ENCODE data around the gene ST6GALNAC5. TPM values are rescaled to one million over a fixed set of nuclear protein-coding genes. Genes with fewer than 3 reads are reported as not detected.

Gene ST6GALNAC5
- total RNA-seq, 1 donor from 2014 or later: 30.7 TPM

DNA sequence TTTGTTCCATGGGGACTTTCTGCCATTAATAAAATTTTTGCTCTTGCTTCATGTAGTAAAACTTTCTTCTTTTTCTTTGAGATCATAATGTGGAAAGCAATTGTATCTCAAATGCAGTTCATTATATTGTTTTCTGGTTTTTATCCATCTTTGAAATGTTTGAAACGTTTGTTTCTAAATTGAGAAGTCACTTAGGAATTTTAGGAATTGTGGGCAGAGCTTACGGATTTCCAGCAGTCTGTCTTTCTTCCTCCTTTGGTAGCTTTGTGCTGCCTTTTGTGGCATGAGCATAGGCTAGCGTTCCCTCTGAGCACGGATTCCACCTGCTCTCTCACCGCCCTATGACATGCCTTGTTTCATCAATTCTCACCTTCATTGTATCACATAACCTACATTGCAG is 2.9 kb upstream of the ST6GALNAC5 start:
- no peaks in the 10 kb centered on the region for H3K36me3 ChIP-seq
- H3K4me1 Mint-ChIP-seq: peaks cover 21% of the 10 kb centered on the region
- TF ChIP-seq, protein P1, sequence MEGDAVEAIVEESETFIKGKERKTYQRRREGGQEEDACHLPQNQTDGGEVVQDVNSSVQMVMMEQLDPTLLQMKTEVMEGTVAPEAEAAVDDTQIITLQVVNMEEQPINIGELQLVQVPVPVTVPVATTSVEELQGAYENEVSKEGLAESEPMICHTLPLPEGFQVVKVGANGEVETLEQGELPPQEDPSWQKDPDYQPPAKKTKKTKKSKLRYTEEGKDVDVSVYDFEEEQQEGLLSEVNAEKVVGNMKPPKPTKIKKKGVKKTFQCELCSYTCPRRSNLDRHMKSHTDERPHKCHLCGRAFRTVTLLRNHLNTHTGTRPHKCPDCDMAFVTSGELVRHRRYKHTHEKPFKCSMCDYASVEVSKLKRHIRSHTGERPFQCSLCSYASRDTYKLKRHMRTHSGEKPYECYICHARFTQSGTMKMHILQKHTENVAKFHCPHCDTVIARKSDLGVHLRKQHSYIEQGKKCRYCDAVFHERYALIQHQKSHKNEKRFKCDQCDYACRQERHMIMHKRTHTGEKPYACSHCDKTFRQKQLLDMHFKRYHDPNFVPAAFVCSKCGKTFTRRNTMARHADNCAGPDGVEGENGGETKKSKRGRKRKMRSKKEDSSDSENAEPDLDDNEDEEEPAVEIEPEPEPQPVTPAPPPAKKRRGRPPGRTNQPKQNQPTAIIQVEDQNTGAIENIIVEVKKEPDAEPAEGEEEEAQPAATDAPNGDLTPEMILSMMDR (IDR thresholded peaks at IDR 0.05): no peak
- TF ChIP-seq EZH2phosphoT487 (IDR thresholded peaks at IDR 0.05) (no peak), EZH2 (IDR thresholded peaks at IDR 0.05) (no peak)

DNA sequence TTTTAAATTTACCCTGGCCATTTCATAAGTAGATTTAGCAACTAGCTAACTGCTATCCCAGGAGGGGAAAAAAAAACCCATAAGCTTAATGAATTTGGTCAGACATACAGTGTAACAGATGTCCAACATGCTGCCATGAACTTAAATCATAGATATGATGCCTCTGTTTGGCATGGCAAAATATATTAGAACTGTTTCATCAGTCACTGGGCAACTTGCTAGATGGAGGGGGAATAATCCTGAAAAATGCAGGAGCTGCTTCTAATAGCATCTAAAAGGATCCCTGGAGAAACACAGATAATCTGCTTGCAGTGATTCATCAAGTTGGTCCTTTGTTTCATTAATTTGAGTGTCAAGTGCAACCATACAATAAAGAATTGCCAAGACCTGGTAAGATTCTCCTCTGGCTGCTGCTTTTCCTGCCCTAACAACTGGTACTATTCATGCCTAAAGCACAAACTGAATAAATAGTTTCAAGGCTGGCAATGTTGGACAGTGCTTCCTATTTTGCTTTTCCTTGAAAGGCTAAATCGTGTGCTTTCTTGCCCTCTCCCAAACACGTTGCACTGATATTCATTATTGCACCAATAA is 1.5 kb upstream of the ST6GALNAC5 start:
- no peak overlapping the region for H3K4me3 ChIP-seq
- H3K9me3 Mint-ChIP-seq: no peaks in the 10 kb centered on the region
- H3K27ac Mint-ChIP-seq: no peak overlapping the region
- peaks cover 15% of the 10 kb centered on the region for H3K79me2 ChIP-seq (ENCODE audit: low read depth)
- no peak overlapping the region for H3K9ac ChIP-seq
- no peak overlapping the region for H3K4me3 Mint-ChIP-seq
- H3K4me2 ChIP-seq: no peak overlapping the region
- H3K27me3 Mint-ChIP-seq (ENCODE audit: insufficient read depth, low read depth): no peaks in the 10 kb centered on the region
- H3K27ac ChIP-seq: no peak overlapping the region
- H3K9me3 ChIP-seq (ENCODE audit: low read depth): no peaks in the 10 kb centered on the region
- H3K27me3 ChIP-seq: peaks cover 15% of the 10 kb centered on the region
- no peaks in the 10 kb centered on the region for H3K36me3 ChIP-seq
- peaks cover under 1% of the 10 kb centered on the region for H3K36me3 Mint-ChIP-seq
- peaks cover 18% of the 10 kb centered on the region for H4K20me1 ChIP-seq (ENCODE audit: low read depth)
- no peak for DNase-seq (ENCODE audit: low spot score)
- no peak overlapping the region for H2AFZ ChIP-seq (replicated peaks)
- no peaks in the 10 kb centered on the region for H3K4me1 ChIP-seq
- TF ChIP-seq, protein P1 (IDR thresholded peaks at IDR 0.05): no peak
- TF ChIP-seq EZH2 (IDR thresholded peaks at IDR 0.05) (no peak), EZH2phosphoT487 (IDR thresholded peaks at IDR 0.05) (no peak)
- no peaks in the 10 kb centered on the region for H3F3A ChIP-seq (ENCODE audit: low read depth)
- peaks cover 32% of the 10 kb centered on the region for H3K4me1 Mint-ChIP-seq

More for the DNA sequence above, 2.9 kb upstream of the ST6GALNAC5 start:
- Histone ChIP-seq H3K9ac (no peak overlapping the region), H3K4me2 (no peak overlapping the region), H2AFZ (replicated peaks) (no peak overlapping the region), H3K27me3 (peaks cover 10% of the 10 kb centered on the region), H3K9me3 (ENCODE audit: low read depth) (no peaks in the 10 kb centered on the region), H3F3A (ENCODE audit: low read depth) (no peaks in the 10 kb centered on the region), H3K79me2 (ENCODE audit: low read depth) (peaks cover 8% of the 10 kb centered on the region), H3K27ac (no peak overlapping the region), H3K4me1 (no peaks in the 10 kb centered on the region), H3K4me3 (no peak overlapping the region), H4K20me1 (ENCODE audit: low read depth) (peaks cover 10% of the 10 kb centered on the region)
- Mint-ChIP-seq H3K27ac (no peak overlapping the region), H3K4me3 (no peak overlapping the region), H3K9me3 (no peaks in the 10 kb centered on the region), H3K36me3 (no peaks in the 10 kb centered on the region), H3K27me3 (ENCODE audit: insufficient read depth, low read depth) (peaks cover 2% of the 10 kb centered on the region)
- peak; percentile 11 for DNase-seq (ENCODE audit: low spot score)

DNA sequence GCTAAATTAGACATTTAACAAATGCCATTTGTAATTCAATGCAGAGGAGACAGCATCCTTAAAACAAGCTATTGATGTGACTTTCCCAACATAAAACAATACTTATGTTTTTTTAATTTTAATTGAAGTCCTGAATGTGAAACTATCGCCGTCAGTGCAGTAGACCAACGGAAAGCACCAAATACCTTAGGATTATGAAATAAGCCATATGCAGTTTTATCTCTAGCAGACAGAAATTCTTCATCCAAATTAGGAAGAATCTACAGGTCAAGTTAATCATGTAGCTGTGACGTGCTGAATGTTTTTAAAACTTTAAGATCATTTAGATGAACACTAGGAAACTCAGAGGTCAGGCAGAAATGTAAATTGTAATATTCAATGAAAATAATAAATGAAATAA is 714 bp upstream of the ST6GALNAC5 start:
- H3K27ac ChIP-seq: no peak overlapping the region
- H3K79me2 ChIP-seq (ENCODE audit: low read depth): peaks cover 15% of the 10 kb centered on the region
- peak overlapping the region; percentile 96 for H3K4me3 Mint-ChIP-seq
- H3K4me2 ChIP-seq: no peak overlapping the region
- no peaks in the 10 kb centered on the region for H3K36me3 ChIP-seq
- H4K20me1 ChIP-seq (ENCODE audit: low read depth): peaks cover 18% of the 10 kb centered on the region
- H3K9ac ChIP-seq: no peak overlapping the region
- peaks cover 5% of the 10 kb centered on the region for H3K36me3 Mint-ChIP-seq
- peaks cover 32% of the 10 kb centered on the region for H3K4me1 Mint-ChIP-seq
- no peaks in the 10 kb centered on the region for H3K4me1 ChIP-seq
- no peak overlapping the region for H3K4me3 ChIP-seq
- H3K27me3 ChIP-seq: peaks cover 15% of the 10 kb centered on the region
- H3K27me3 Mint-ChIP-seq (ENCODE audit: insufficient read depth, low read depth): no peaks in the 10 kb centered on the region
- no peaks in the 10 kb centered on the region for H3K9me3 ChIP-seq (ENCODE audit: low read depth)
- H3K27ac Mint-ChIP-seq: no peak overlapping the region
- TF ChIP-seq EZH2 (IDR thresholded peaks at IDR 0.05): no peak
- TF ChIP-seq, protein P1 (IDR thresholded peaks at IDR 0.05): no peak
- no peak for TF ChIP-seq EZH2phosphoT487 (IDR thresholded peaks at IDR 0.05)
- no peaks in the 10 kb centered on the region for H3K9me3 Mint-ChIP-seq
- no peaks in the 10 kb centered on the region for H3F3A ChIP-seq (ENCODE audit: low read depth)
- no peak overlapping the region for H2AFZ ChIP-seq (replicated peaks)
- DNase-seq (ENCODE audit: low spot score): no peak
